Left cardiac atrium (tissue), 4 donors: ENCODE measurements around the gene DLL1. TPM values are rescaled to one million over a fixed set of nuclear protein-coding genes. Genes with fewer than 3 reads are reported as not detected.

Experiments used
- ATAC-seq, 2 donors: fragments of 200-7000 bp; cut with Tn5 transposase; one replicate each; pipeline ENCODE4 v1.9.1; 2020; ENCODE audit warnings: mild to moderate bottlenecking in 2 of 2, moderate library complexity in 2 of 2
- DNase-seq: peaks from one replicate; pipeline ENCODE4 v3.0.0-alpha.2; 2020
- intact Hi-C, 2 donors: fragments of 100-400 bp; cut with DNase I; formaldehyde crosslinking; loops; one replicate each; pipeline versions ENCODE4 v1.14.1 to v1.15.1; 2022 to 2023
- total RNA-seq, 2 donors: library from RNA; stranded (reverse); fragmentation: NEBNext Ultra II Directional; extraction: Animal tissue kit (Norgen Biotek cat#: 25700); gene quantifications; one replicate each; pipeline ENCODE4 v1.2.1, GENCODE V29; 2021
- donor health status: DM: no; HTN: yes; CAD: no.
- donor health status: DM: no; HTN: yes; CAD: no; lungs with severe emphysema.
- donor health status: DM: yes; HTN: yes; CAD: no.
- donor health status: Dilated cardiomyopathy.

Gene DLL1
- total RNA-seq, 2 donors from 2014 or later: 19.0 to 26.8 TPM

GRCh38 chr6:170286246-170286933 is 4.5 kb downstream of the DLL1 start:
- DNase-seq (peak; percentile 70), ATAC-seq (peak; percentile 6 to 22)
- intact Hi-C loops: no loop called here

- intact Hi-C loops: no loop called here
- ATAC-seq: no peak
- DNase-seq: no peak
These were observed 5.4 kb downstream of the DLL1 start for GRCh38 chr6:170285482-170285881.

GRCh38 chr6:170284866-170285469 is 5.9 kb downstream of the DLL1 start:
- ATAC-seq (no peak), DNase-seq (no peak)
- intact Hi-C loops: no loop called here

GRCh38 chr6:170284126-170284773 is 6.6 kb downstream of the DLL1 start:
- intact Hi-C loops: no loop called here
- DNase-seq (no peak), ATAC-seq (no peak)

- ATAC-seq (no peak), DNase-seq (no peak)
- intact Hi-C loops: no loop called here
These were observed 7.4 kb downstream of the DLL1 start for GRCh38 chr6:170283212-170284081.

GRCh38 chr6:170282512-170283158 is 8.2 kb downstream of the DLL1 start:
- ATAC-seq: no peak
- no peak for DNase-seq
- intact Hi-C loops: no loop called here

GRCh38 chr6:170281331-170282292 is 9.3 kb downstream of the DLL1 start:
- ATAC-seq (no peak), DNase-seq (no peak)
- intact Hi-C loops: no loop called here

- DNase-seq (no peak), ATAC-seq (peak in 1 of 2 donors; percentile 3)
- intact Hi-C loops: no loop called here
These were observed 10.2 kb downstream of the DLL1 start for GRCh38 chr6:170280689-170281045.

GRCh38 chr6:170279977-170280688 is 10.7 kb downstream of the DLL1 start:
- intact Hi-C loops: loop anchor here in 1 of 2 donors (5.0 kb wide), 1 partner anchor 113 kb away; no protein-coding TSS in a partner anchor
- no peak for DNase-seq
- ATAC-seq: peak; percentile 64 to 74

GRCh38 chr6:170279426-170279825 is 11.5 kb downstream of the DLL1 start:
- intact Hi-C loops: loop anchor here in 1 of 2 donors (5.0 kb wide), 1 partner anchor 112 kb away; no protein-coding TSS in a partner anchor
- no peak for DNase-seq

GRCh38 chr6:170278743-170279094 is 12.2 kb downstream of the DLL1 start:
- no peak for DNase-seq
- intact Hi-C loops: loop anchor here in 1 of 2 donors (5.0 kb wide), 1 partner anchor 111 kb away; no protein-coding TSS in a partner anchor
- ATAC-seq: no peak

More at GRCh38 chr6:170279426-170279825, 11.5 kb downstream of the DLL1 start:
- ATAC-seq: no peak

- DNase-seq (no peak), ATAC-seq (no peak)
- intact Hi-C loops: loop anchor here in 1 of 2 donors (5.0 kb wide), 1 partner anchor 111 kb away; no protein-coding TSS in a partner anchor
These were observed 12.8 kb downstream of the DLL1 start for GRCh38 chr6:170277893-170278742.

GRCh38 chr6:170276369-170277057 is 14.4 kb downstream of the DLL1 start:
- DNase-seq (peak; percentile 79), ATAC-seq (peak; percentile 52 to 79)
- intact Hi-C loops: loop anchor here in 1 of 2 donors (5.0 kb wide), 1 partner anchor 109 kb away; no protein-coding TSS in a partner anchor

GRCh38 chr6:170274713-170275560 is 15.9 kb downstream of the DLL1 start:
- intact Hi-C loops: loop anchor here in 1 of 2 donors (5.0 kb wide), 1 partner anchor 108 kb away; no protein-coding TSS in a partner anchor
- no peak for ATAC-seq
- DNase-seq: peak; percentile 18

GRCh38 chr6:170273681-170274080 is 17.2 kb downstream of the DLL1 start:
- intact Hi-C loops: no loop called here
- ATAC-seq (no peak), DNase-seq (no peak)
